Stimulated activated naive CD8-positive, alpha-beta T cell treated with anti-CD3 and anti-CD28 coated beads, Interleukin-15, amount 100 ng/mL, for 72 hours (primary cell): ENCODE results near the gene SAMD14.

Experiments used
- ATAC-seq: fragments of 150-1000 bp; cut with Tn5 transposase; 2 replicates; pipeline ENCODE4 v1.10.0; 2021; ENCODE audit warnings: mild to moderate bottlenecking, moderate library complexity
- DNase-seq, 2 donors: peaks; one replicate each; pipeline ENCODE4 v3.0.0; 2021 to 2022
- H3K27ac Mint-ChIP-seq, 2 donors: one replicate each; pipeline ENCODE4 v1.8.0; 2022; ENCODE audit warnings: mild to moderate bottlenecking in 2 of 2, mixed read lengths in 2 of 2, moderate library complexity in 2 of 2
- H3K27me3 Mint-ChIP-seq: one replicate; pipeline ENCODE4 v1.8.0; 2022; ENCODE audit warnings: mixed read lengths
- H3K4me1 Mint-ChIP-seq: one replicate; pipeline ENCODE4 v1.8.0; 2022; ENCODE audit warnings: mild to moderate bottlenecking, mixed read lengths
- H3K4me3 Mint-ChIP-seq, 2 donors: one replicate each; pipeline ENCODE4 v1.8.0; 2022; ENCODE audit warnings: mild to moderate bottlenecking in 2 of 2, mixed read lengths in 2 of 2, moderate library complexity in 1 of 2
- H3K9me3 Mint-ChIP-seq, 2 donors: one replicate each; pipeline ENCODE4 v1.8.0; 2022; ENCODE audit warnings: mixed read lengths in 2 of 2

Gene SAMD14

GRCh38 chr17:50153650-50154575, 24.0 kb upstream of the SAMD14 start:
- no peak for ATAC-seq
- no peak for DNase-seq
- Mint-ChIP-seq H3K27me3 (no peaks in the 10 kb centered on the region), H3K27ac (no peak overlapping the region), H3K9me3 (no peaks in the 10 kb centered on the region), H3K4me1 (peaks cover 54% of the 10 kb centered on the region), H3K4me3 (no peak overlapping the region)

GRCh38 chr17:50152736-50153135, 22.8 kb upstream of the SAMD14 start:
- peak overlapping the region in 1 of 2 donors; percentile 95 for H3K4me3 Mint-ChIP-seq
- no peaks in the 10 kb centered on the region for H3K9me3 Mint-ChIP-seq
- DNase-seq (no peak), ATAC-seq (no peak)
- H3K27me3 Mint-ChIP-seq, result no peaks in the 10 kb centered on the region
- H3K27ac Mint-ChIP-seq, result peak overlapping the region; percentile 34 to 95
- H3K4me1 Mint-ChIP-seq, result peaks cover 44% of the 10 kb centered on the region

- Mint-ChIP-seq H3K4me3 (peak overlapping the region; percentile 92 to 95), H3K27ac (peak overlapping the region in 1 of 2 donors; percentile 95), H3K27me3 (no peaks in the 10 kb centered on the region), H3K4me1 (peaks cover 49% of the 10 kb centered on the region), H3K9me3 (no peaks in the 10 kb centered on the region)
- DNase-seq (peak in 1 of 2 donors; percentile 66), ATAC-seq (peak; percentile 26)
Observed at GRCh38 chr17:50151937-50152547, 22.1 kb upstream of the SAMD14 start.

- H3K9me3 Mint-ChIP-seq, result no peaks in the 10 kb centered on the region
- peaks cover 57% of the 10 kb centered on the region for H3K4me1 Mint-ChIP-seq
- H3K27ac Mint-ChIP-seq, result peak overlapping the region; percentile 94 to 95
- no peaks in the 10 kb centered on the region for H3K27me3 Mint-ChIP-seq
- DNase-seq, result peak; percentile 87 to 91
- ATAC-seq, result peak; percentile 72
- peak overlapping the region; percentile 92 to 95 for H3K4me3 Mint-ChIP-seq
Observed at GRCh38 chr17:50151041-50151936, 21.3 kb upstream of the SAMD14 start.

- no peaks in the 10 kb centered on the region for H3K27me3 Mint-ChIP-seq
- H3K27ac Mint-ChIP-seq, result peak within 1 kb of the TSS; percentile 95
- peaks cover 61% of the 10 kb centered on the region for H3K4me1 Mint-ChIP-seq
Observed at GRCh38 chr17:50150354-50151040, 20.5 kb upstream of the SAMD14 start, which contains the start of gene PPP1R9B. Gene PPP1R9B, minus strand, starts transcription at chr17:50150677. Its CDS starts 164 bp downstream, at chr17:50150513.

GRCh38 chr17:50149417-50150353, 19.7 kb upstream of the SAMD14 start:
- H3K27ac Mint-ChIP-seq, result peak overlapping the region; percentile 84 to 93
- H3K4me1 Mint-ChIP-seq, result peaks cover 61% of the 10 kb centered on the region
- H3K9me3 Mint-ChIP-seq, result no peaks in the 10 kb centered on the region
- peak overlapping the region; percentile 92 to 98 for H3K4me3 Mint-ChIP-seq
- DNase-seq (peak; percentile 52 to 63), ATAC-seq (no peak)
- no peaks in the 10 kb centered on the region for H3K27me3 Mint-ChIP-seq

More at GRCh38 chr17:50150354-50151040, 20.5 kb upstream of the SAMD14 start, which contains the start of gene PPP1R9B:
- DNase-seq, result no peak
- ATAC-seq, result peak; percentile 0
- peak within 1 kb of the TSS; percentile 92 to 98 for H3K4me3 Mint-ChIP-seq
- no peaks in the 10 kb centered on the region for H3K9me3 Mint-ChIP-seq

- DNase-seq (no peak), ATAC-seq (no peak)
- H3K4me3 Mint-ChIP-seq, result peak overlapping the region; percentile 86 to 98
- peak overlapping the region; percentile 84 to 93 for H3K27ac Mint-ChIP-seq
- no peaks in the 10 kb centered on the region for H3K9me3 Mint-ChIP-seq
- H3K4me1 Mint-ChIP-seq, result peaks cover 61% of the 10 kb centered on the region
- H3K27me3 Mint-ChIP-seq, result no peaks in the 10 kb centered on the region
Observed at GRCh38 chr17:50149091-50149416, 19.1 kb upstream of the SAMD14 start.

- peak; percentile 58 for ATAC-seq
Observed at GRCh38 chr17:50148226-50149090, 18.5 kb upstream of the SAMD14 start.

GRCh38 chr17:50147841-50148225, 17.9 kb upstream of the SAMD14 start:
- no peaks in the 10 kb centered on the region for H3K27me3 Mint-ChIP-seq
- peak overlapping the region; percentile 53 to 95 for H3K27ac Mint-ChIP-seq
- H3K9me3 Mint-ChIP-seq, result no peaks in the 10 kb centered on the region
- ATAC-seq (no peak), DNase-seq (no peak)
- peaks cover 63% of the 10 kb centered on the region for H3K4me1 Mint-ChIP-seq
- peak overlapping the region; percentile 86 to 98 for H3K4me3 Mint-ChIP-seq

More at GRCh38 chr17:50148226-50149090, 18.5 kb upstream of the SAMD14 start:
- Mint-ChIP-seq H3K4me3 (peak overlapping the region; percentile 86 to 98), H3K9me3 (no peaks in the 10 kb centered on the region), H3K27ac (peak overlapping the region; percentile 84 to 95), H3K4me1 (peaks cover 61% of the 10 kb centered on the region), H3K27me3 (no peaks in the 10 kb centered on the region)
- DNase-seq, result peak; percentile 51 to 90

- H3K4me1 Mint-ChIP-seq, result peaks cover 63% of the 10 kb centered on the region
- ATAC-seq, result no peak
Observed at GRCh38 chr17:50146927-50147665, 17.1 kb upstream of the SAMD14 start.

GRCh38 chr17:50146230-50146926, 16.4 kb upstream of the SAMD14 start:
- Mint-ChIP-seq H3K27ac (no peak overlapping the region), H3K4me3 (peak overlapping the region; percentile 86 to 98), H3K4me1 (peaks cover 63% of the 10 kb centered on the region), H3K9me3 (no peaks in the 10 kb centered on the region), H3K27me3 (no peaks in the 10 kb centered on the region)
- ATAC-seq (no peak), DNase-seq (no peak)

More at GRCh38 chr17:50146927-50147665, 17.1 kb upstream of the SAMD14 start:
- Mint-ChIP-seq H3K4me3 (peak overlapping the region; percentile 86 to 98), H3K27me3 (no peaks in the 10 kb centered on the region), H3K27ac (peak overlapping the region; percentile 89 to 97), H3K9me3 (no peaks in the 10 kb centered on the region)
- no peak for DNase-seq
